ENCODE data around the gene KIRREL3.

Gene KIRREL3

DNA sequence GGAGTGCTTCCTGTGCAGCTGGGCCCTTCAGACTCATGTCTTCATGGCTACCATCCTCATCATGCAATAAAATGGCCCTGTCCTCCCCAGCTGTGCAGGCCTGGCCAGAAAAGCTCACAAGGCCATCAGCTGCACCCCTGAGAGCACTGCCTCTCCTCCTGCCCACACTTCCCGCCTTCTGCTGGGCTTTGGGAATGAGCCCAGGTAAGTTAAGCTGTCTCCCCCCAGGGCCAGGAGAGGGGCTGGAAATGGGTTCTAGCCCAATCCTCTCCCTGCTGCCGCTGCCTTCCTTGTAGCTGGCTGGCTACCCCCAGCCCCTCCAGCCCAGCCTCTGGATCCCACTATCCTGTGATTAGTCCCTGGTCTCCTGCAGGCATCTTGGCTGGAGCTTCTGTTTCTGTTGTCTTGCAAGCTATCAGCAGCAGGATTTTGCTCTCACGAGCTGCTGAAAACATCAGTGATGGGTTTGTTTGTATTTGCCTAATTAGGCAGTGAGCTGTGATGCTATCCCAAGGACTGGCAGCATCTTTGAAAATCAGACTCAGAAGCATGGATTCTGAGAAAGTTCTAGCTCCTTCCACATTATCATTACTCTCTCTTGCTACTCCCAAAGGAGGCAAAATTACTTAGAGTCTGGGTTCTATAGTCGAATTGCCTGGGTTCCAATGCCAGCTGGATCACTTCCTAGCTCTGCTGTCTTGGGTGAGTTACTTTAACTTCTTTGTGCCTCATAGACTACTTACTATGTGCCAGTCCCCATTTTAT, 476.9 kb downstream of the KIRREL3 start:
- Histone ChIP-seq H3K27ac (no peak overlapping the region), H3K9me3 (ENCODE audit: low read depth, low read length) (no peaks in the 10 kb centered on the region), H3K4me3 (no peak overlapping the region), H3K36me3 (ENCODE audit: insufficient read depth, low read length) (no peaks in the 10 kb centered on the region), H3K9ac (ENCODE audit: insufficient read length) (no peak overlapping the region)
- no peak for DNase-seq (ENCODE audit: low read depth, low spot score)
- TF ChIP-seq FOXP2 (optimal IDR thresholded peaks at IDR 0.05; ENCODE audit: control extremely low read depth, extremely low read length, insufficient read depth) (no peak), POLR2AphosphoS5 (IDR thresholded peaks at IDR 0.05; ENCODE audit: borderline replicate concordance, low read depth, low read length) (no peak), EZH2 (IDR thresholded peaks at IDR 0.05) (no peak)

DNA sequence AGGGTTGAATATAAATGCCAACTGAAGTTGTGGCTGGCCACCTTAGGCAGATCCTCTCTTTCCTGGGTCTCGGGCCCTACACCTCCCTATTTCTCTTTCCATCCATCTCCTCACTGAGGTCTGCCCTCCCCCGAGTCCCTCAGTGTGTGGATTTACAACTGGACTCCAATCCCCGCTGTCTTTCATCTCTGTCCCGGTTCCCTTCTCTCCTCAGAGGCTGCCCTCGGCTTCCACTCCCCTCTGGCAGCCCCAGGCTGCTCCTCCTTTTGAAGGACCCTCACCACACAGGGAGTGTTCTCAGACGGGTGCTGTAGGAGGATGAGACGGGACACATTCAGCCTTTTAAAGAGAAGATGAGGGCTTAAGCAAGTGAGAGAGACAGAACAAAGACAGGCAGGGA, 478.0 kb downstream of the KIRREL3 start:
- no peak overlapping the region for H3K4me3 ChIP-seq
- no peak overlapping the region for H3K9ac ChIP-seq (ENCODE audit: insufficient read length)
- no peak overlapping the region for H3K27ac ChIP-seq
- TF ChIP-seq FOXP2 (optimal IDR thresholded peaks at IDR 0.05; ENCODE audit: control extremely low read depth, extremely low read length, insufficient read depth), result no peak
- no peak for TF ChIP-seq POLR2AphosphoS5 (IDR thresholded peaks at IDR 0.05; ENCODE audit: borderline replicate concordance, low read depth, low read length)
- TF ChIP-seq EZH2 (IDR thresholded peaks at IDR 0.05), result no peak
- no peak for DNase-seq (ENCODE audit: low read depth, low spot score)
- no peaks in the 10 kb centered on the region for H3K9me3 ChIP-seq (ENCODE audit: low read depth, low read length)
- no peaks in the 10 kb centered on the region for H3K36me3 ChIP-seq (ENCODE audit: insufficient read depth, low read length)

DNA sequence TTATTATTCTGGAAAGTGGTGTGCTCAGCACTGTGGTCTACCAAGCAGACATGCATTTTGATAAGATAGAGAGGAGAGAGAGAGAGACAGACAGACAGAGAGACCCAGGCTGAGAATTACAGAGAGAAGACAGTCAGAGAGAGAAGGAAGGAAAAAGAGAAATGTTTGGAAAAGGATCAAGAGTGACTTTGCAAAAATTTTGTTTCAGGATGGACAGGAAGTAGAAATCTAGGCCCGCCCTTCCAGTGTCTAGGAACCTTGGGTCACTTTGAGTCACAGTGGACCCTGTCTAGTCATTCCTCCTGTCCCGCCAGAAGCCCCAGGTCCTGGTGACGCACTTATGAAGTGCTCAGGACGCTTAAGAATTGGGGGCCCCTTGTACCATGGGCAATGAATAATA, 478.4 kb downstream of the KIRREL3 start:
- DNase-seq (ENCODE audit: low read depth, low spot score), result no peak
- H3K9me3 ChIP-seq (ENCODE audit: low read depth, low read length), result no peaks in the 10 kb centered on the region
- TF ChIP-seq FOXP2 (optimal IDR thresholded peaks at IDR 0.05; ENCODE audit: control extremely low read depth, extremely low read length, insufficient read depth) (no peak), POLR2AphosphoS5 (IDR thresholded peaks at IDR 0.05; ENCODE audit: borderline replicate concordance, low read depth, low read length) (no peak), EZH2 (IDR thresholded peaks at IDR 0.05) (no peak)
- H3K9ac ChIP-seq (ENCODE audit: insufficient read length), result no peak overlapping the region
- H3K27ac ChIP-seq, result no peak overlapping the region
- no peak overlapping the region for H3K4me3 ChIP-seq
- H3K36me3 ChIP-seq (ENCODE audit: insufficient read depth, low read length), result no peaks in the 10 kb centered on the region

DNA sequence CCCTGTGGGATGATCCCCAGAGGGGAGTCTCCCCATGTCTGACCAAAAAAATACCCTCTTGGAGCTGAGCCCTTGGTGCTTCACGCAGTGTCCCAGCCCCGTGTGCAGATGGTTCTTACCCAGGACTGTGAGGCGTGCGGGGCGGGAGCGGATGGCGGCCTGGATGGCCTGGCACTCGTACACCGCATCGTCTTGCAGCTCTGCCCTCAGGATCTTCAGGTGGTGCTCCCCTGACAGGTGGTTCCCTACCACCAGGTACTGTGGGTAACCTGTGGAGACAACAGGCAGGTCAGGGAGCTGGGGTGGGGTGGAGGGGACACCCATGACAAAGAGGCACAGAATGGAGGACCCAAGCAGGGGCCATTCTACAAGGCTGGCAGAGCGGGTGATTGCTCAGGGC, 479.4 kb downstream of the KIRREL3 start:
- Histone ChIP-seq H3K9me3 (ENCODE audit: low read depth, low read length) (no peaks in the 10 kb centered on the region), H3K4me3 (no peak overlapping the region), H3K36me3 (ENCODE audit: insufficient read depth, low read length) (no peaks in the 10 kb centered on the region), H3K9ac (ENCODE audit: insufficient read length) (no peak overlapping the region), H3K27ac (no peak overlapping the region)
- TF ChIP-seq POLR2AphosphoS5 (IDR thresholded peaks at IDR 0.05; ENCODE audit: borderline replicate concordance, low read depth, low read length) (no peak), EZH2 (IDR thresholded peaks at IDR 0.05) (no peak), FOXP2 (optimal IDR thresholded peaks at IDR 0.05; ENCODE audit: control extremely low read depth, extremely low read length, insufficient read depth) (no peak)
- no peak for DNase-seq (ENCODE audit: low read depth, low spot score)

DNA sequence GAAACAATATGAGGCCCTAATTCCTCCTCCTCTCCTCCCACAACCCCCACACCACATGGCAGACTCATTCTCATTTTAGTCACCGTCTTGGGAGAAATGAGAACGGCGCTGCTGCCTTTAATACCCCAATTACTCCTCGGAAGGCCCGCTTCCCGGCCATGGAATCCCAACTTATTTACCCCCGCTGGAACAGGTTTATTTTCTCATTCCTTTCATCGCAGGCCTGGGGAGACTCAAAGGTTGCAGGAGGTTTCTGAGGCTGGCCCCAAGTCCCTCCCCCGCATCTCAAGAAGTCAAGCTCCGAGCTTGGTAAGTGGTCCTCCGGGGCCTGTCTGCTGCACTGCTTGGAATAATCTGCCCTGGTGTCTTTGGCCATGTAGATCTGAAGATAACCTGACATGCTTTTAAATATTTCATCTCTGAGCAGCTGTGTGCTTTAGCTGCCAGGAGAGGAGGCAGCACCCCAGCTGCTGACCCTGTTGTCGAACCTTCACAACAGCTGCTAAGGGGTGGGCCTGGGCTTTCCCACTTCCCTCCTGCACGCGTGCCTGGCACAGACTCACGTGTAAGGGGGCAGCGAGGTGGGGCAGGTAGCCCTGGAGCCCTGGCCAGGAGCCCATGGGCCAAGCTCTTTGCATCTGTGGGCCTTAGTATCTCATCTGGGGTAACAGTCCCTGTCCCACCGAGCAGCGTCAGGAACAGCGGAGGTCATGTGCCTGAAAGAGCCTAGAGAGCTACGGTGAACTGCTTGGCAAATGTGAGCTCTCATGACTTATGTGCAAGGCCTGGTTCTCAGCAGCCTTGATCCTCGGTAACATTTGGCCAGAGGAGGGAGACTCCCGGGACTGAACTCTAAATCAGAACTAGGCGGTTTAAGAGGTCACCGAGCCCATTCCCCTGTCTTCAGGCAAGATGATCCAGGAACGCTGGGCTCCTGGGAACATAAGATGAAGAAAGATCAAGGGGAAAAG, 480.5 kb downstream of the KIRREL3 start:
- Histone ChIP-seq H3K9me3 (ENCODE audit: low read depth, low read length) (no peaks in the 10 kb centered on the region), H3K9ac (ENCODE audit: insufficient read length) (no peak overlapping the region), H3K4me3 (no peak overlapping the region), H3K27ac (no peak overlapping the region), H3K36me3 (ENCODE audit: insufficient read depth, low read length) (no peaks in the 10 kb centered on the region)
- DNase-seq (ENCODE audit: low read depth, low spot score), result no peak
- no peak for TF ChIP-seq EZH2 (IDR thresholded peaks at IDR 0.05)
- TF ChIP-seq FOXP2 (optimal IDR thresholded peaks at IDR 0.05; ENCODE audit: control extremely low read depth, extremely low read length, insufficient read depth), result no peak
- TF ChIP-seq POLR2AphosphoS5 (IDR thresholded peaks at IDR 0.05; ENCODE audit: borderline replicate concordance, low read depth, low read length), result no peak

DNA sequence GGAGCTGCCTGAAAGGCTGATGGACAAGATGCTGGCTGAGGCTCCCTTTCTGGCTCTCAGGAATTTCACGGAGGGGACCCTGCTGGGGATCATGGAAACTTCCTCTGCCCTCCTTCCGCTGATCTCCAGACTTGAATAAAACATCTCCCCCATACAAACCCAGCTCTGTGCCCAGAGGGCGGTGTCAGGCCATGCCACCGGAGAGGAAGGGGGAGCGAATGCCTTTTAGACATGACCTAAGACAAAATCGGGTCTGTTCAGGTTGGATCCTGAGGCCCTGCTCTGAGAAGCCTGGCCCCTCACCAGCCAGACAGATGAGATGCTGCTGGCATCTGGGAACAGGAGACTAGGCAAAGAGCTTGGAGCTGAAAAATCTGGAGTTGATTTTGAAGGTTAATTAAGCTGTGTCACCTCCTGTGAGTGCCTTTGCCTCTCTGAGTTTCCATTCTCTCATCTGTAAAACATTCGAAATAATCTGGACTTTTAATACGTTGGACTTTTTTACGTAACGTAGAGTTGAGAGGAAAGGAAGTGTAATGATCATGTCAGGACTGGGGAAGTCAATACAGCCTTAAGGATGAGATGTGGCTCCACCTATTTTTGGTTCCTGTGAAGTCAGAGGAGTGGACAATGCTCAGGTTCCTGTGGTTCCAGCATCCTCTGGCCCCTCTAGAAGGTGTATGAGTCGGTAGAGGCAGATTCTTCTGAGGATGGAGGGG, 481.4 kb downstream of the KIRREL3 start:
- H3K9me3 ChIP-seq (ENCODE audit: low read depth, low read length), result no peaks in the 10 kb centered on the region

DNA sequence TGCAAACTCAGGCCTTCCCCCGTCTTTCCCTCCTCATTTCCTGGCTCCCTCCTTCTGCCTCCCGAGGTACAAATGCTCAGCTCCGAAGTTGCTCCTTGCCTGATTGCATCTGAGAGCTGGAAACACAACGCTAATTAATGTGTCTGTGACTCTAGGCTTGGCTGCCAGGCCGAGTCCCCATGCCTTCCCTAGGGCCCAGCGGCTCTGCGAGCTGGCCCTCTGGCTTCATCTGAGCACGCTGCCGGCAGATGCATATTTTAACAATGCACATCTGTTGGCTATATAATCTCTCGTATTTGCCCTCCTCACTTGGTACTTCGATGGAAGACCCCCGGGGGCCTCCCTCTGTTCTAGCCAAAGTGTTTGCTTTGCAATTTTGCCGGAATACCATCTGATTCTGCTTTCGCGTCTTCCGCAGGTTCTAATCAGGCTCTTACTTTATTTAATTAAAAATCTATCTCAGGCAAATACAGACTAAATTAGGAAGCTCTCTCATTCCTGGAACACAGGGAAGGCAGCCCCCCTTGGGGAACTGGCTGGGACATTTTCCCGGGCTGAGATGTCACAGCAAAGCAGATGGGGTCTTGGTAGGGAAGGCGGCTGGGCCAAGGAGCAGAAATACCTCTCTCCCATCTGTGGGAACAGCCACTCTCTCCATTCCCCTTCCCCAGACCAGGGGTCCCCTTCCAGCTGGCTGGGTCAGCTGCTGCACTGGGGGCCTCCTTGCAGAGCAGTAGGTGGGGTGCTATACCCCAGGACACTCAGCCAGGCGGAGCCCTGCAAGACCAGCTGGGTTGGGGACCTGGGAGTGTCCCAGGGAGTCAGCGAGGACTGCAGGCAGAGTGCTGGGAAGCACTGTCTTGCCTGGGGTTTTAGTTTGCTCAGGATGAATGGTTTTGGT, 482.2 kb downstream of the KIRREL3 start:
- TF ChIP-seq EZH2 (IDR thresholded peaks at IDR 0.05), result no peak
- no peak for TF ChIP-seq FOXP2 (optimal IDR thresholded peaks at IDR 0.05; ENCODE audit: control extremely low read depth, extremely low read length, insufficient read depth)
- no peak for TF ChIP-seq POLR2AphosphoS5 (IDR thresholded peaks at IDR 0.05; ENCODE audit: borderline replicate concordance, low read depth, low read length)
- no peaks in the 10 kb centered on the region for H3K36me3 ChIP-seq (ENCODE audit: insufficient read depth, low read length)
- H3K27ac ChIP-seq, result no peak overlapping the region
- no peaks in the 10 kb centered on the region for H3K9me3 ChIP-seq (ENCODE audit: low read depth, low read length)
- H3K9ac ChIP-seq (ENCODE audit: insufficient read length), result no peak overlapping the region
- no peak overlapping the region for H3K4me3 ChIP-seq
- DNase-seq (ENCODE audit: low read depth, low spot score), result no peak

More for the DNA sequence above, 481.4 kb downstream of the KIRREL3 start:
- DNase-seq (ENCODE audit: low read depth, low spot score), result no peak
- no peak overlapping the region for H3K4me3 ChIP-seq
- TF ChIP-seq FOXP2 (optimal IDR thresholded peaks at IDR 0.05; ENCODE audit: control extremely low read depth, extremely low read length, insufficient read depth), result no peak
- no peak overlapping the region for H3K27ac ChIP-seq
- H3K9ac ChIP-seq (ENCODE audit: insufficient read length), result no peak overlapping the region
- no peaks in the 10 kb centered on the region for H3K36me3 ChIP-seq (ENCODE audit: insufficient read depth, low read length)

Data from SK-N-MC (cell line).